GM19467 (cell line): ENCODE measurements around the gene MYL5.
"Not testable (repeated sequence)": the region's sequence is repeated elsewhere in the genome, so short reads cannot be mapped to it uniquely, and the experiment has no call there.

Source experiments
- ATAC-seq: cut with Tn5 transposase; IDR thresholded peaks from one replicate; pipeline ENCODE4 v1.9.1; 2021; ENCODE audit warnings: mild to moderate bottlenecking, moderate library complexity; ENCODE audit not compliant: unreplicated experiment

MYL5 gene

GRCh38 chr4:704198-704891 is 30.0 kb downstream of the MYL5 start:
- no peak for ATAC-seq

GRCh38 chr4:704971-705277 is 30.6 kb downstream of the MYL5 start:
- ATAC-seq: no peak

GRCh38 chr4:705278-706082 is 31.1 kb downstream of the MYL5 start, which contains the start of gene PCGF3:
PCGF3 (plus strand) TSS chr4:705832; CDS start chr4:733681, 27,849 bp downstream.
- ATAC-seq: peak; percentile 92

GRCh38 chr4:706083-706633 is 31.8 kb downstream of the MYL5 start:
- ATAC-seq: not testable (repeated sequence)

GRCh38 chr4:706834-707598 is 32.7 kb downstream of the MYL5 start:
- no peak for ATAC-seq

- ATAC-seq: no peak
Measured at GRCh38 chr4:707929-708630, 33.7 kb downstream of the MYL5 start.

GRCh38 chr4:708631-708933 is 34.2 kb downstream of the MYL5 start:
- no peak for ATAC-seq

- ATAC-seq: no peak
Measured at GRCh38 chr4:709348-709747, 35.0 kb downstream of the MYL5 start.

- no peak for ATAC-seq
Measured at GRCh38 chr4:710116-710515, 35.8 kb downstream of the MYL5 start.

- no peak for ATAC-seq
Measured at GRCh38 chr4:710916-711315, 36.6 kb downstream of the MYL5 start.

- ATAC-seq: no peak
Measured at GRCh38 chr4:712093-712492, 37.8 kb downstream of the MYL5 start.

- no peak for ATAC-seq
Measured at GRCh38 chr4:712916-713632, 38.7 kb downstream of the MYL5 start.

GRCh38 chr4:714087-714486 is 39.7 kb downstream of the MYL5 start:
- no peak for ATAC-seq

GRCh38 chr4:717601-718320 is 43.4 kb downstream of the MYL5 start:
- no peak for ATAC-seq

- ATAC-seq: no peak
Measured at GRCh38 chr4:718460-718859, 44.1 kb downstream of the MYL5 start.

GRCh38 chr4:720111-720860 is 45.9 kb downstream of the MYL5 start:
- no peak for ATAC-seq

- no peak for ATAC-seq
Measured at GRCh38 chr4:721261-722168, 47.2 kb downstream of the MYL5 start.

- no peak for ATAC-seq
Measured at GRCh38 chr4:722169-722725, 47.9 kb downstream of the MYL5 start.
